ENCODE measurements around the gene TREML1.

DNA sequence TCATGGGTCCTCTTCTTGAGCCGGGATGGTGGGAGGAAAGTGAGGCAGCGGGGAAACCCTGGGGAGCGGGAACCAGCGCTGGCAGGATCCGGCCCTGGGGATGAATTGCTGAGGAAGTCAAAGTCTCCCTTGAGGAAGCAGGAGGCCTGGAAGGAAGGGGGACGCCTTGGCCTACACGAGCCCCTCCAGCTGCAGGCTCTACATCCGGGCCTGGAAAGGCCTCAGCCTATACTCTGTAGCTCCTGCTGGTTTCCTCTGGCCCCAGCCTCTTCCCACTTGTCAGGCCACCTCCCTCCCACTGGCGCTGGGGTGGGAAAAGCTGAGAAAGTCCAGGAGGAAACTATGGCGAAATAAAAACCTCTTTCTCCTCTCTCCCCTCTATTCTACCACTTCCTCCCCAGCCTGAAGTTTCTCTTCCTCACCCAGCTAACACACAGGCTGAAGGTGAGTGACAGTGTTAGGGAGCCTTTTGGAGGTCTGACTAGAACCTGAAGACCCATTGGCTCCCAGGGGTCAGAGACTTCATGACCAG, 31.9 kb upstream of the TREML1 start:
- TF ChIP-seq, protein P1, sequence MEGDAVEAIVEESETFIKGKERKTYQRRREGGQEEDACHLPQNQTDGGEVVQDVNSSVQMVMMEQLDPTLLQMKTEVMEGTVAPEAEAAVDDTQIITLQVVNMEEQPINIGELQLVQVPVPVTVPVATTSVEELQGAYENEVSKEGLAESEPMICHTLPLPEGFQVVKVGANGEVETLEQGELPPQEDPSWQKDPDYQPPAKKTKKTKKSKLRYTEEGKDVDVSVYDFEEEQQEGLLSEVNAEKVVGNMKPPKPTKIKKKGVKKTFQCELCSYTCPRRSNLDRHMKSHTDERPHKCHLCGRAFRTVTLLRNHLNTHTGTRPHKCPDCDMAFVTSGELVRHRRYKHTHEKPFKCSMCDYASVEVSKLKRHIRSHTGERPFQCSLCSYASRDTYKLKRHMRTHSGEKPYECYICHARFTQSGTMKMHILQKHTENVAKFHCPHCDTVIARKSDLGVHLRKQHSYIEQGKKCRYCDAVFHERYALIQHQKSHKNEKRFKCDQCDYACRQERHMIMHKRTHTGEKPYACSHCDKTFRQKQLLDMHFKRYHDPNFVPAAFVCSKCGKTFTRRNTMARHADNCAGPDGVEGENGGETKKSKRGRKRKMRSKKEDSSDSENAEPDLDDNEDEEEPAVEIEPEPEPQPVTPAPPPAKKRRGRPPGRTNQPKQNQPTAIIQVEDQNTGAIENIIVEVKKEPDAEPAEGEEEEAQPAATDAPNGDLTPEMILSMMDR (conservative IDR thresholded peaks at IDR 0.05 in 1 of 2, IDR thresholded peaks at IDR 0.05 in 1 of 2; ENCODE audit: low read depth in 1 of 2, low read length in 2 of 2) = no peak
- no peak for TF ChIP-seq EZH2 (IDR thresholded peaks at IDR 0.05; ENCODE audit: low read length, missing control alignments)
